ENCODE results near the gene CD34.

CD34 gene

DNA sequence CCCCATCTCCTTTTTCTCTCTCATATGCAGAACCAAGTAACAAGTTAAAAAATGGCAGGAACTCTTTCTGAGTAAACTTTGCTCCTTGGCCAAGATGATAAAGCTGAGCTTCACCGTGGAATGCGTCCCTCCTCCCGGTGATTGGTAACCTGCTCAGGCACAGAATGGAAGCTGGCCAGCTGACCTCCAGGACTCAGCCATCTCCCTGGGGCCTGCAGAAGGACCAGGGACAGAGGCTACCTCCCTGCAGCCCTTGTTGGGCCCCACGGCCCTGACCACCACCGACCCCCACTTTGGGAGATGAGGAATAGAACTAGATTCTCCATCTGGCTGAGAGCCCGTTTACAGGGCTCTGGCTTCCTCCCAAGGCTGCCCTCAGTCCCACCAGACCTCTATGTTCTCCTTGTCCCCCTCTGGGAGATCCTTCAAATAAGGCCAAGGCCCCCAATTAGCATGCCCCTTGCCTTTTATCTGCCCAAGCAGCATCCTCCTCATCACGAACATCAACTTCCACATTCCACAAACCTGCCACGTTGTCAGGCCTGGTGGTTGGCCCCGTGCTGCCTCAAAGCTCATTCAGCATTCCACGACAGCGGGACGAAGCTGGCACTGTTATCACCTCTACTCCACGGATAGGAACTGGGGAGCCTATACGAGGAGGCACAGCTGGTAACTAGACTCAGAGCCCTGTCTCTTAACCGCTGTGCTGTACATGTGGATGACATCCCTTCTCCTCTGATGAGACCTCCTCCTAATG is 74.2 kb downstream of the CD34 start:
- no peak for DNase-seq (ENCODE audit: low read depth)
- no peak for TF ChIP-seq MYC (IDR thresholded peaks at IDR 0.05; ENCODE audit: low read depth, low read length)
- no peak for TF ChIP-seq POLR2A (IDR thresholded peaks at IDR 0.05; ENCODE audit: extremely low read depth, insufficient read length)
- TF ChIP-seq, protein P1, sequence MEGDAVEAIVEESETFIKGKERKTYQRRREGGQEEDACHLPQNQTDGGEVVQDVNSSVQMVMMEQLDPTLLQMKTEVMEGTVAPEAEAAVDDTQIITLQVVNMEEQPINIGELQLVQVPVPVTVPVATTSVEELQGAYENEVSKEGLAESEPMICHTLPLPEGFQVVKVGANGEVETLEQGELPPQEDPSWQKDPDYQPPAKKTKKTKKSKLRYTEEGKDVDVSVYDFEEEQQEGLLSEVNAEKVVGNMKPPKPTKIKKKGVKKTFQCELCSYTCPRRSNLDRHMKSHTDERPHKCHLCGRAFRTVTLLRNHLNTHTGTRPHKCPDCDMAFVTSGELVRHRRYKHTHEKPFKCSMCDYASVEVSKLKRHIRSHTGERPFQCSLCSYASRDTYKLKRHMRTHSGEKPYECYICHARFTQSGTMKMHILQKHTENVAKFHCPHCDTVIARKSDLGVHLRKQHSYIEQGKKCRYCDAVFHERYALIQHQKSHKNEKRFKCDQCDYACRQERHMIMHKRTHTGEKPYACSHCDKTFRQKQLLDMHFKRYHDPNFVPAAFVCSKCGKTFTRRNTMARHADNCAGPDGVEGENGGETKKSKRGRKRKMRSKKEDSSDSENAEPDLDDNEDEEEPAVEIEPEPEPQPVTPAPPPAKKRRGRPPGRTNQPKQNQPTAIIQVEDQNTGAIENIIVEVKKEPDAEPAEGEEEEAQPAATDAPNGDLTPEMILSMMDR (IDR thresholded peaks at IDR 0.05; ENCODE audit: low read depth, low read length) = no peak
- TF ChIP-seq, protein P2, sequence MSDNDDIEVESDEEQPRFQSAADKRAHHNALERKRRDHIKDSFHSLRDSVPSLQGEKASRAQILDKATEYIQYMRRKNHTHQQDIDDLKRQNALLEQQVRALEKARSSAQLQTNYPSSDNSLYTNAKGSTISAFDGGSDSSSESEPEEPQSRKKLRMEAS (IDR thresholded peaks at IDR 0.05; ENCODE audit: low read depth, low read length) = no peak
- no peak overlapping the region for H3K4me3 ChIP-seq (ENCODE audit: low read depth, low read length)

DNA sequence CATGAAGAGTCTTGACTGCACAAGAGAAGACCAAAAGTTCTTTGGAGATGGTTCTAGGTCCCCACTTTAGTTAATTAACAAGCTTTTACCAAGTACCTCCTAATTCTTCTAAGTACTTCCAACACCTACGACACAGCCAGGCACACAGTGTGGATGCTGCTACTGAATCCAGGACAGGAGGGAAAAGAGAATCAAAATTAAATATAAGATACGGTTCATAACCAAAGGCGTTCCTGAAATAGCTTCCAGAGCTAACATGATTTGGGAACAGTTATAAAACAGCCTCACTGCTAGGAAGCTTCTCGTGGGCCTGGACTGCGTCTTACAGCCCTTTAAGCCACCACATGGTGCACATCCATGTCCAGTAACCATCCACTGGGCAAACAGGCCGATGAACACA is 75.0 kb downstream of the CD34 start:
- no peak for DNase-seq (ENCODE audit: low read depth)
- TF ChIP-seq POLR2A (IDR thresholded peaks at IDR 0.05; ENCODE audit: extremely low read depth, insufficient read length) = no peak
- TF ChIP-seq, protein P1 (IDR thresholded peaks at IDR 0.05; ENCODE audit: low read depth, low read length) = no peak
- no peak for TF ChIP-seq MYC (IDR thresholded peaks at IDR 0.05; ENCODE audit: low read depth, low read length)
- TF ChIP-seq, protein P2 (IDR thresholded peaks at IDR 0.05; ENCODE audit: low read depth, low read length) = no peak
- no peak overlapping the region for H3K4me3 ChIP-seq (ENCODE audit: low read depth, low read length)

DNA sequence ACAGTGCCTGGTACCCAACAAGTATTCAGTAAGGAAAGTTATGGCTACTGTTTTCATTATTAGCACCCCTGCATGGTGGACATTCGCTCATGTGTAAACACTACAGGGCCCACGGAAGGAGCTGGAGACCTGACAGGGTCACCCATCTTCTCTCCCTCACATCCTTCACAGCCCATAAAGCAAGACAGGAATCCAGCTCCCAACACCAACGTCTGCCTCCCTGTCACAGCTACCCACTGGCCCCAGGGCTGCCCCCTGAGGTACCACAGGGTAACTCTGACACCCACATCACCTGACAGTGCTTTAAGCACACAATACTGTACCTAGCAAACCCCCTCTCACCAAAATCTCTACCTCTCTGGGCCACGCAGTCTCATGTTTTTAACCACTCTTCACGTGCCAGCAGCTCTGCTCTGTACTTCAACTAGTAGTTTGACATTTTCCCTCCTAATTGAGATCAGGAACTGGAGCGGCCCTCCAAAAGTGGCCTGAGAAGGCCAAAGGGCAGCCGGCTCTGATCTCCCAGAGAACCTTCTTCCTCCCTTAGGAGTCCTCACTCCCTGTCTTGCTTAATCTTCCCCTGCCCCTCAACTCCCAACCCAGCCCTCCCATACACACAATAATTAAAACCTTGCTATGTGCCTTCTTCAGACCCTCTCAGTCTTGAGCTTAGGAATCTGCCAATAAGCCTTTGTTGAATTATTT is 76.8 kb downstream of the CD34 start:
- DNase-seq (ENCODE audit: low read depth) = no peak
- no peak overlapping the region for H3K4me3 ChIP-seq (ENCODE audit: low read depth, low read length)
- no peak for TF ChIP-seq MYC (IDR thresholded peaks at IDR 0.05; ENCODE audit: low read depth, low read length)
- TF ChIP-seq POLR2A (IDR thresholded peaks at IDR 0.05; ENCODE audit: extremely low read depth, insufficient read length) = no peak
- TF ChIP-seq, protein P1 (IDR thresholded peaks at IDR 0.05; ENCODE audit: low read depth, low read length) = no peak
- TF ChIP-seq, protein P2 (IDR thresholded peaks at IDR 0.05; ENCODE audit: low read depth, low read length) = no peak

DNA sequence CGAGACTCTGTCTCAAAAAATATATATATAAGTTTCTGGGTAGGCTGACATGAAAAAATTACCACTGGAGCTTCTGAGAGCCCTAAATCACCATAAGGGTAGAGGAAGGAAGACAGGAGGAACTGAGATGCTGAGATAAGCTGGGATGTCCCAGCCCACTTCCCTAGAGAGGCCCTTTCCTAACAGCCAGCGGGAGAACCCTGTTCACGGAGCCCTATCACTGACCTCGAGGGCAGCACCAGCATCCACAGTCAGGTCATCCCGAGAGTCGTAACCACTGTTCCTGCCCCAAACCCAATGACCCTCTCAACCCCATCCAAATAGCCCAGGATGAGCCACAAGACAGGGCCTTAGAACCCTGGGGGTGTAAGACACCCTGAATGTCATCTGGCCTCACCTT is 77.5 kb downstream of the CD34 start:
- no peak for DNase-seq (ENCODE audit: low read depth)
- H3K4me3 ChIP-seq (ENCODE audit: low read depth, low read length) = no peak overlapping the region
- TF ChIP-seq POLR2A (IDR thresholded peaks at IDR 0.05; ENCODE audit: extremely low read depth, insufficient read length) (no peak), MYC (IDR thresholded peaks at IDR 0.05; ENCODE audit: low read depth, low read length) (no peak)
- TF ChIP-seq, protein P1 (IDR thresholded peaks at IDR 0.05; ENCODE audit: low read depth, low read length) = no peak
- TF ChIP-seq, protein P2 (IDR thresholded peaks at IDR 0.05; ENCODE audit: low read depth, low read length) = no peak

DNA sequence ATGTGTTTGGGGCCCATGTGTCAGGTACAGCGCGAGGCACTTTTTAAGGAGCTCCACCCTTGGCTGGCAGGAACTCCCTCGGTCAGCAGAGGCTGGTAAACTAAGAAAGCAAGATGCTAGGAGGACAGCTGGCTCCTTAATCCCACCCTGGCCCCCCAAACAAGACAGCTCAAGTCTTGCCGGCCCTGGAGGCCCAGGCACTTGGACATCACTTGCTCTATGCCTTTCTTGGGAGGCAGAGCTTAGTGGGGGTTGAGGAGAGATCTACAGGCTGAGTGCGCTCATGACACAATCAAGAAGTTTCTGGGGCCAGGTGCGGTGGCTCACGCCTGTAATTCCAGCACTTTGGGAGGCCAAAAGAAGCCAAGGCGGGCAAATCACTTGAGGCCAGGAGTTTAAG is 78.1 kb downstream of the CD34 start:
- H3K4me3 ChIP-seq (ENCODE audit: low read depth, low read length) = no peak overlapping the region
- no peak for DNase-seq (ENCODE audit: low read depth)
- no peak for TF ChIP-seq MYC (IDR thresholded peaks at IDR 0.05; ENCODE audit: low read depth, low read length)
- TF ChIP-seq, protein P2 (IDR thresholded peaks at IDR 0.05; ENCODE audit: low read depth, low read length) = no peak
- no peak for TF ChIP-seq POLR2A (IDR thresholded peaks at IDR 0.05; ENCODE audit: extremely low read depth, insufficient read length)
- TF ChIP-seq, protein P1 (IDR thresholded peaks at IDR 0.05; ENCODE audit: low read depth, low read length) = no peak

All from NB4 (cell line).